Measurements from ENCODE around the gene ZNF627.
"Not testable (repeated sequence)": the region's sequence is repeated elsewhere in the genome, so short reads cannot be mapped to it uniquely, and the experiment has no call there.

Gene ZNF627

GRCh38 chr19:11554160-11554559 is 43.1 kb upstream of the ZNF627 start:
- H3K4me3 ChIP-seq (ENCODE audit: low read length) = no peak overlapping the region
- TF ChIP-seq, protein P1, sequence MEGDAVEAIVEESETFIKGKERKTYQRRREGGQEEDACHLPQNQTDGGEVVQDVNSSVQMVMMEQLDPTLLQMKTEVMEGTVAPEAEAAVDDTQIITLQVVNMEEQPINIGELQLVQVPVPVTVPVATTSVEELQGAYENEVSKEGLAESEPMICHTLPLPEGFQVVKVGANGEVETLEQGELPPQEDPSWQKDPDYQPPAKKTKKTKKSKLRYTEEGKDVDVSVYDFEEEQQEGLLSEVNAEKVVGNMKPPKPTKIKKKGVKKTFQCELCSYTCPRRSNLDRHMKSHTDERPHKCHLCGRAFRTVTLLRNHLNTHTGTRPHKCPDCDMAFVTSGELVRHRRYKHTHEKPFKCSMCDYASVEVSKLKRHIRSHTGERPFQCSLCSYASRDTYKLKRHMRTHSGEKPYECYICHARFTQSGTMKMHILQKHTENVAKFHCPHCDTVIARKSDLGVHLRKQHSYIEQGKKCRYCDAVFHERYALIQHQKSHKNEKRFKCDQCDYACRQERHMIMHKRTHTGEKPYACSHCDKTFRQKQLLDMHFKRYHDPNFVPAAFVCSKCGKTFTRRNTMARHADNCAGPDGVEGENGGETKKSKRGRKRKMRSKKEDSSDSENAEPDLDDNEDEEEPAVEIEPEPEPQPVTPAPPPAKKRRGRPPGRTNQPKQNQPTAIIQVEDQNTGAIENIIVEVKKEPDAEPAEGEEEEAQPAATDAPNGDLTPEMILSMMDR (conservative IDR thresholded peaks at IDR 0.05; ENCODE audit: low read length) = no peak
- DNase-seq (ENCODE audit: low read depth) = no peak

DNA sequence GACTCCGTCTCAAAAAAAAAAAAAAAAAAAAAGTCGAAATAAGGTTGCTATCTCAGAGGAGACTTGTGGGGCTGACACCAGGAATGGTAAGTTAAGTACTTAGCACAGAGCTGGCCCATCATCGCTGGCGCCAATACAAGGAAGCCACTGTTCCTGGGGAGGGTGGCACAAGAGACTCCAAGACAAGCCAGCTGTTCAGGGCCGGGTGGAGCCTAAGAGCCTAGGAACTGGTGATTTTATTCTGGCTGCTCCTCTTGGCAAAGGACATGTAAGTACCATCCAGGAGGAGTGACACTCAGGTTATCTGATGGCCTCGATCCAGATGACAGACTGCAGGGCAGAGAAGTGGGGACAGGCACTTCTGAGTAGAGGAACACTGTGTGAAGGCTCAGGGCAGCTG is 42.0 kb upstream of the ZNF627 start:
- H3K4me3 ChIP-seq (ENCODE audit: low read length) = no peak overlapping the region
- DNase-seq (ENCODE audit: low read depth) = no peak
- TF ChIP-seq, protein P1 (conservative IDR thresholded peaks at IDR 0.05; ENCODE audit: low read length) = no peak

GRCh38 chr19:11556634-11557420 is 40.5 kb upstream of the ZNF627 start:
- DNase-seq (ENCODE audit: low read depth) = no peak
- H3K4me3 ChIP-seq (ENCODE audit: low read length) = no peak overlapping the region
- TF ChIP-seq, protein P1 (conservative IDR thresholded peaks at IDR 0.05; ENCODE audit: low read length) = no peak

DNA sequence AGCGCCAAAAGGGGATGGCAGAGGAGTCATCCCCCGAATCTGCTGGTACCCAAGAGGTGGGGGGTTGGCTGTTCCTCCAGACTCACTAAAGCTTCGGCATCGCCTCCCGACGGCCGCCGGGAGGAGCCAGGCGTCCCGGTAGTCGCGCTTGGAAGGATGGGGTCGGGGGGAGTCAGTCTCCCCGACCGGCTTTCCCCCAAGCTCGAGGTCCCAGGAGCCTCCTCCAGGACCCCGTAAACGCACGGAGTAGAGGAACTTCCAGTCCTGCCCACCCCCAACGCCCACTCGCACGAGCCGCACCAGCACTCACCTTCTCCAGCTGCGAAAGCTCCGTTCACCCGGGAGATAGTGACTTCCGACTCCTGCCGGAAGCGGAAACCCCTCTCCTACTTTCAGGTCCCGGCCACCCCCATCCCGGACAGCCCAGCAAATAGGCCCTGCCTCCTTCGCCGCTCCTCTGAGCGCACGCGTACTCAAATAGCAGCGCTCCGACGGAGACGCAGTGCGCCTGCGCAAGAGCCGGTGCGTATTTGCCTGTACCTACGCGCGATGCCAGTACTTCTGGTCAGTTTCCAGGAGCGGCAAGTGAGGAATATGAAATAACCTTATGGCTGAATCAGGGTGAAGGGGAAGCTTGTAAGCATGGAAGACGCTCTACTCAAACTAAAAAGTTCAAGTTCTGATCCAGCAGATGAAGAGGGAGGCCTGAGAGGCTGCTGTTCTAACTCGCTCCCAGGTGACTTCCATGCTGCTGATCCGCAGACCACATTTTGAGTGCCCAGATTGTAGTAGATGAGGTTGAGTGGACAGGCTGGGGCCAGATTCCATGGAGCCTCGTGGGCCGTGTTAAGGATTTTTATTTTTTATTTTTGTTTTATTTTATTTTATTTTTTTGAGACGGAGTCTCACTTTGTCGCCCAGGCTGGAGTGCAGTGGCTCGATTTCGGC is 38.1 kb upstream of the ZNF627 start, which contains the start of gene ELOF1:
Gene ELOF1 (minus strand): TSS at position 350 of the 948 bp plus-strand sequence. CDS start 4,883 bp downstream, outside the sequence.
- H3K4me3 ChIP-seq (ENCODE audit: low read length) = peak within 1 kb of the TSS; percentile 97
- peak; percentile 97 for DNase-seq (ENCODE audit: low read depth)
- TF ChIP-seq, protein P1 (conservative IDR thresholded peaks at IDR 0.05; ENCODE audit: low read length) = peak; percentile 33

DNA sequence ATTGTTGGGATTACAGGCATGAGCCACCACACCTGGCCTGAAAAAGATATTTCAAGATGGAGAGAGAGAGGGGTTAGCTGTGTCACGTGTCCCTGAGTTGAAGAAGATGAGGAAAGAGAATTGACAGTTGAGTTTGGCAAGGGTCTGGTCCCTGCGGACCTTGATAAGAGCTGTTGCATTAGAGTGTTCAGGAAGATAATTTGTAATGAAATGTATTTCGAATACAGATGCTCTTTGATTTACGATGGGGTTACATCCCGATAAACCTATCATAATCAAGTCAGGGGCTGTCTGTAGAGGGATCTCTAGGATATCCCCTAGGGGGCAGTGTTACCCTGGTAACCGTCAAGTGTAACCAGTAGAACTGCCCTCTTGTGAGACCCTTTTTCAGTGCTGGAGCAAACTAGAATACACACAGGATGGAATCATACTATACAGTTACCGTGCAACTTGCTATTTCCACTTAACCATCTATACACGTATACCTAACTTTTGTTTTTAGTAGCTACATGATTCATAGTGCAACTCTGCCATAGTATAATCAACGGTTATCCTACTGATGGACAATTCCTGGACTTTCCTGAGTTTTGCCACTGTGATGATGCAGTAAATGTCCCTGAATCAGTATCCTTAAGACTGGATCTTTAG is 36.8 kb upstream of the ZNF627 start:
- TF ChIP-seq, protein P1 (conservative IDR thresholded peaks at IDR 0.05; ENCODE audit: low read length) = peak; percentile 66
- no peak overlapping the region for H3K4me3 ChIP-seq (ENCODE audit: low read length)
- peak; percentile 57 for DNase-seq (ENCODE audit: low read depth)

DNA sequence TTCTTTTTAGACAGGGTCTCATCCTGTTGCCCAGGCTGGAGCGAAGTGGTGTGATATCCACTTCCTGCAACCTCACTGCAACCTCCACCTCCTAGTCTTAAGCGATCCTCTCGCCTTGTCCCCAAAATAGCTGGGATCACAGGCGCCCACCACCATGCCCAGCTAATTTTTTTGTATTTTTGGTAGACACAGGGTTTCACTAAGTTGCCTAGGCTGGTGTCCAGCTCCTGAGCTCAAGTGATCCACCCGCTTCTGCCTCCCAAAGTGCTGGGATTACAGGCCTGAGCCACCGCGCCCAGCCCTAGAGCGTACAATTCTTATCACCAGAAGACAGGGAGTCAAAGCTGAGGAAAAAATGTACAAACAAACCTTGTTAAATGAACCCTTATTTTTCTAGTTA is 33.8 kb upstream of the ZNF627 start:
- TF ChIP-seq, protein P1 (conservative IDR thresholded peaks at IDR 0.05; ENCODE audit: low read length) = no peak
- DNase-seq (ENCODE audit: low read depth) = no peak
- no peak overlapping the region for H3K4me3 ChIP-seq (ENCODE audit: low read length)

GRCh38 chr19:11564082-11564807 is 33.0 kb upstream of the ZNF627 start:
- not testable (repeated sequence) for DNase-seq (ENCODE audit: low read depth); H3K4me3 ChIP-seq (ENCODE audit: low read length)

DNA sequence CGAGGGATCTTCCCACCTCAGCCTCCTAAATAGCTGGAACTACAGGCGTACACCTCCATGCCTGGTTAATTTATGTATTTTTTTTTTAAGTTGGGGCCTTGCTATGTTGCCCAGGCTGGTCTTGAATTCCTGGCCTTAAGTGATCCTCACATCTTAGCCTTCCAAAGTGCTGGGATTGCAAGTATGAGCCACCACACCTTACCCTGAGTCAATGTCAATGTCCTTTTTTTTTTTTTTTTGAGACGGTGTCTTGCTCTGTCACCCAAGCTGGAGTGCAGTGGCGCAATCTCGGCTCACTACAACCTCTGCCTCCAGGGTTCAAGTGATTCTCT is 31.7 kb upstream of the ZNF627 start:
- not testable (repeated sequence) for H3K4me3 ChIP-seq (ENCODE audit: low read length); DNase-seq (ENCODE audit: low read depth)

All from AG10803 (cell line).